HG02642 (cell line): ENCODE measurements around the gene NCBP2L.

Experiments used
- ATAC-seq: cut with Tn5 transposase; IDR thresholded peaks from one replicate; pipeline ENCODE4 v1.9.1; 2021; ENCODE audit warnings: mild to moderate bottlenecking; ENCODE audit not compliant: unreplicated experiment, poor library complexity

NCBP2L gene

DNA sequence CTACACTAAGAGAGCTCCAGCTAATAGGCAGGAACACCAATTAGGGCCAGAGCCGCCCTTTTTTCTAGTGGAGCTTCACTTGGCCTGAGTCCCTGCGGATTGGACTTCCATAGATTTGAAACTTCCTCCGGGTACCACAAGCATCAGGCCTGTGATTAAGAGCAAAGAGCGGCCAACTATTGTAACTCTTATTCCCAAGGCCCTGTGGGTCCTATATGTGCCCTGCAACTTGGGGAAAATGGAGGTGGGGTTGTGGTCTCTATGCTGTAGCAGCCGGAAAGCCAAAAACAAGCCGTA, at the start of gene NCBP2L:
Gene NCBP2L, plus strand, starts transcription at position 198 of the 297 bp plus-strand sequence. CDS start 16,488 bp downstream, outside the sequence.
- ATAC-seq, result no peak

DNA sequence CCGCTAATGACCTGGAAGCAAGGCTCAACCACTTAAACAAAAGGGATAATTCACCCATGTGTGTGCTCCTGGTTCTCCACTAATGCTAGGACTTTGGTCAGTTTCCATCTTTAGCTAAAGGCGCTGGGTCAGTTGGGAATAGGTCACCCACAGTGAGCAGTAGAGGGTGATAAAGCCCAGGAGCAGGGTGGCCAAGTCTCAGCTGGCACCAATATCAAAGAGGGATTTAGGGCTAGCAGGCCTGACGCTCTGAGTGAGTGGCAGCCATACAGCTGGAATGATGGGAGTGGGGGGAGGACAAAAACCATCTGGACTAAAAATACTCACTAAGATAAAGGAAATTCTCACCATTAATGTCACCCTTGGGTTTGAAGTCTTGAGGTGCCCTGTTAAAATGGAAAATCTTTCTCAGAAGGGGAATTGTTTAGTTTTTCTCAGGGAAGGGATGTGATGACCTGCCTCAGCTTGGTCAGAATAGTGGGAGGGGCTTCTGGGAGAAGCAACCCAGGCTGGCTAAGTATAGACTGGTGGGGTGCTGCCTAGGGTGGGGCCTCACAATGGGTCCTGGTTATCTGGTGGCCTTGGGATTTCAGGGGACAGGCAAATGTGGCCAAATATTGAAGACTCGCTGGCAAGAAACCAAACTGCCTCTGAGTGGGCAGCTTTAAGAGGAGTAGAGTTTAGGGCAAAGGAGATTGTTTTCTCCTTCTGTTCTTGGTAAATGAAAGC, 49.0 kb upstream of the NCBP2L start:
- ATAC-seq, result no peak

DNA sequence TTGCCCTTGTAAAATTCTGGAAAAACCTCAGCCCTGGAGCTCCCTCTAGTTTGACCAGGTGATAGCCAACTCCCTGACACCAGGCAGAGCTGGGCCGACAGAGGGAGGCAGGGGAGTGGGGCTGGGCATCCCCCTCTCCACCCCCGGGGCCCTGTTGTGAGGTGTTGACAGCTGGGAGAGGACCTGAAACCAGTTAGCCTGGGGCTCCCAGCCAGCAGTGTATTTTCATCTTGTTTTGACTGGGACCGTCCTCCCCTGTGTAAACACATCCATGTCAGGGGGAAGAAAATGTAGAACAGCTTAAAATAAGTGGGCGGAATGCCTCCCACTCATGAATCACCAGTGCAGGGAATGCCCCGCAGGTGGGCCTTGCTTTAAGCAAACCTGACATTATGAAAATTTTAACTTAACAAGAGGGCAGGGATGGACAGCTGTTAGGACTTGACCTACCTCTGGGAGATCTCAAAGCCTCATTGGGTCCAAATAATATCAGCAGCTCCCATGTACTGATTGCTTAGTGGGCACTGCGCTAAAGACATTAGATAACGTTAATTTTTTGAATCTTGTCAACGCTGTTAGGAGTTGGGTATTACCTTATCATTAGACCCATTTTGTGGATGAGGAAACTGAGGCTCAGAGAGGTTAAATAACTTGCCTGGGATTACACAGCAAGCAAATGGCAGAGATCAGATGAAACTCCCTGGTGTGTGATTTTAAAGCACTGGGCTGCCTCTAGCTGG, 47.8 kb upstream of the NCBP2L start:
- ATAC-seq, result peak; percentile 92

DNA sequence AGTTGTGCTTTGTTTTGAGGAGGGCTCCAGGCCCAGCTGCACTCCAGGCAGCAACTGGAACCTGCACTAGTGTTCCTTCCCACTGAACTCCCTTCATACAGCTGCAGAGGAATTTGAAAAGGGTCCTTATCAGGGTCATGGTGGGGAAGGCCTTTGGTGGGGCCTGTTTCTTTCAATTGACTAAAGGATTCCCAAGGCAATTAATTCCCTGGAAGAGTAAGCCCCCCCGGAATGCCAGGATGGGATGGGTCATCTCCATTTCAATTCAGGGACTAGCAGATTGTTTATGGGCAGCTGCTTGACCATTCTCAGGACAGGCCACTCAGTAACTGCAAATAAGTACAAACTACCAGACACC, 47.3 kb upstream of the NCBP2L start:
- ATAC-seq, result no peak

DNA sequence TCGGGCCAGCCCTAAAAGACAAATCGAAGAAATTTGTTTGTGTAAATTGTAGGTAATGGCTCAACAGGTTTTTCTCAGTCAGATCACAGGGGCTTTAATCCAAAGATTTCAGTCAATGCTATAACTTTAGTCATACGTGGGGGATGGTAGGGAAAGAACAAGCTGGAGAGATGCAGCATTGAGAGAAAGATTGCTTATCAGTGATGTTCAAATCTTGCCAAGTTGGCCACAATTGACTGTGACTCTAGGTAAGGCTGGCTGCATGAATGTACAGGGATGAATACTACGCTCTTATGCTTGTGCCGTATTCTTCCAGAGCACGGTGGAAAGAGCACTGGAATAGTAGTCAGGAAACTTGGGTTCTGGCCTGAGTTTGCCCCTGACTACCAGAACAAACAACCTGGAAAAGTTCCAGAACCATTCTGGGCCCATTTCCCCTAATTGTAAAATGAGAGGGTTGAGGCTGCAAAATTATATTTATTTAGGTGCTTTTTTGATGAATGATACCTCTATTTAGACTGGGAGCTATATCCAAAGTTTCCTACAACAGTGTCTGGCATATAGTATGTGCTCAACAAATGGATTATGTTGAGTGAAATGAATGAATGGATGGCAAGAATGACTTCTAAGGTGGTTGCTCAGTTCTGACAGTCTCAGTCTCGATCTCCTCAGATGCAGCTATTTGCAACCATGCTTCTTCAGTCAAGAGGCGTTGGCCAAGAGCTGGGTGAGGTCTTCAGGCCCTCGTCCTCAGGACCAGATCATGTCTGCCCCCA, 46.4 kb upstream of the NCBP2L start:
- no peak for ATAC-seq

DNA sequence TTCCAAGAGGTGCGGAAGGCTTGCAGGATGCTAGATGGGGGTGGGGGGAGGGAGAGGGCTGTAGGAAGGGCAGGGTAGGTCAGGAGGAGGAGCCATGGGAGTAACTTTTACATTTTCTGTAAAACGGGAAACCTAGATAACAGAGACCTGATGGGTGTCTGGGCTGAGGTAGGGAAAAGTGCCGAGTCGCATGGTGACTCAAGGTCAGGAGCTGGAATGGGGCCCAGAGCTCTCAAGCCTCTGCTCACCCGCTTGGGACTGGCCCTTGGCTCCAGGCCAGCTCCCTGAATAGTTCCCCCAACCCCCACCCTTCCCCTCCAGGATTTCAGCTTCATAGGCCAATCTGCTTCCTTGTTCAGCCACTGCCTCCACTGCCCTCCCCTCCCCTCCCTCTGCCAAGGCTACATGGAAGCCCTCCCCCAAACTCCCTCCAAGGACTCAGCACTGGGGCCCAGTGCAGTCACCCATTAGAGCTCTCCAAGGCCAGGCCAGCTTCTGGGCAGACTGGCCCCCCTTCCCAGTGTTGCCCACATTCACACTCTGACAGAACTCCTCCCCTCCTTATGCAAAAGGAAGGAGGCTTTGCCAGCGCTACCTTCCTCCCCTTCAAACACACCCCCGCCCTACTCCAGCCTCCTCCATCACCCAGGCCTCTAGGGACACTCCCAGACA, 45.6 kb upstream of the NCBP2L start:
- no peak for ATAC-seq

DNA sequence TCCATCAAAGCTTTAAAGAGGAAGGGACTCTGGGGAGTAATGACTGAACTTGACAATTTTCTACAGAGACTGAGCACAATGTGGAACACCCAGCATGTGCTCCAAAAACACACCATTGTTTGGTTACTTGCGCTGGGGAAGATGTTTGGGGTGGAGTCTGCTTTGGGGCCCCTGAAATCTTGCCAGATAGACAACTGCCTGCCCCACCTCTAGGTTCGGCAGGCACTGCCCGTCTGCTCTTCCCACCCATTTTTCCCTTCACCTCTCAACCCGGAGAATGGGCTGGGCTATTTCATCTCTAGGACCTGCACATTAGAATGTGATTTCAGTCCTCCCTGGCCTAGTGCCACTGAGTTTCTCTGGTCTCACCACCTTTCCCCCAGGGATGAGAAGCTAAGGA, 43.8 kb upstream of the NCBP2L start:
- no peak for ATAC-seq

DNA sequence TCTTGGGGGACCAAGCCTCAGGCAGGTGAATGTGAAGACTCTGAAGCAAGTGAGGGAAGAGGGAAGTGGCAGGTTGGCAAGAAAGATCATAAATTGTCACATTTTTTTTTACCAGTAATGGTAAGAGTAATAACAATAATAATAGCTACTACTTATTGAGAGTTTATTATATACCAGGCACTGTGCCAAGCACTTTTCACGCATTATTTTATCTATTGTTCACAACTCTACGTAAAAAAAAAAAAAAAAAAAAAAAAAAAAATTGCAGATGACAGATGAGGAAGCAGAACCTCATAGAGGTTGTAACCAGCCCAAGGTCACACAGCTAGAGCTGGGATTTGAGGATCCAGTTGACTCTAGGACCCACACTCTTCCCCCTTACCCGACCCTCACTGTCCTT, 42.9 kb upstream of the NCBP2L start:
- ATAC-seq, result no peak

DNA sequence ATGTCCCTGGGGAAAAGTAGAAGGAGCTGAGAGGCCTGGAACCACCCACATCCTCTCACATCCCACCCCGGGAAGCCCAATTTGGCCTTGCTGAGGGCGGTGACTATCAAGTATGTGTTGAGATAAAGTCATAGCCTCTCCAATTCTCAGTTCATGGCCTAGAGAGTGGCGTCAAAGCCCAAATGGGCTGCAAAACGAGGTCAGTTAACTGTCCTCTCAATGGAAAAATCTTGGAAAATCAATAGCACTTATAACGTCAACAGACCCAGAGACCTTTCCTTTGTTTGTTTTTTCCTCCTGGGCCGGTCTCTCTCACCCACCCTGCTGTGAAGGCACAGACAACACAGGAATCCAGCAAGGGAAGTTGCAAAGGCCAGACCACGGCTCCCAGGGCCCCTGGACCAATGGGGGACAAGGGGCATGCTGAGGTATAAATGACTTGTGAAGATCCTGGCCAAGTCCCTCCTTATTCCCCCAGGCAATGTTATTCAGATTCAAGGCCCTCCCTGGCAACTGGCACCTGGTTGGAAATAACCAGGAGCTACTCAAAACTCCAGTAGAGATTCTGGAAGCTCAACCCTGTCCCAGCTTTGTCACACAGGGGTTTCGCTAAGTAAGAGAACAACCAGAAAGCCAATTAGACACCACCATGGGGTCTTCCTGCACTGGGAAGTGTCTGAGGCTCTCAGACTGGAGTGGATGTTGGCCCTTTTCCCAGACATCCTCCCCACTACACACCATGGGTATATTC, 40.6 kb upstream of the NCBP2L start:
- ATAC-seq, result no peak

DNA sequence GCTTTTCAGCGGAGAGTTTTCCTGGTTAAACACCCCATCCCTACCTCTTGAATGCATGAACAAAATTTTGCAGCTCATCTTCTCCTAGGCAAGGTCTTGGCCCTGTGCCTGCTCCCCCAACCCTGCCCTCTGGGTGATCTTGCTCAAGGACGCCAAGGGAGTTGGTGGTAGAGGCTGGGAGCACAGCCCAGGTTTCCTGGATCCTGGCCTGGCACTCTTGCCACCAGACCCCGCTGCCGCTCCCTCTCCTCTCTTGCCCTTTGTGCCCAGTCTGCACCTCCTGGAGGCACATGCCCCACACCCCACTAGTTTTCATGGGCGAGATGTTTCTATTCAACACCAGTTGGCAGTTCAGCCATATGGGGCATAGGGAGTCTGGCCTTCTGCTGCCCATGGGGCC, 39.3 kb upstream of the NCBP2L start:
- ATAC-seq, result no peak

DNA sequence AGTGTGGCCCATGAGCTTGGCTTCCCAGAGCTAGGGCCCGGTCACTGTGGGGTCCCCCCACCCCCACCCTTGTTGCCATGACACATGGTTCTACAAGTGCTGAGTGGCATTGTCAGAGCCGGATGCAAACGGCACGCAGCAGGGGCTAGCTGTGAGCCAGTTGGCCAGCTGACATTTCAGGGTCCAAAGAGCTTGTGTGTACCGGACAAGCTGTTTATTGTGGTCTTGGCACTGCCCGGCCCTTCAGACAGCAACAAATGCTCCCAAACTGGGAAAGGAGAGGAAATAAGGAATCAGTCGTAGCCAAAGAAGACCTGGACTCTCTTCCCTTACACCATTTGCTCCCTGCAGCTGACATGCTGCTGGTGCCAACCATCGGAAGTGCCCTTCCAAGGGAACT, 38.8 kb upstream of the NCBP2L start:
- ATAC-seq, result no peak

DNA sequence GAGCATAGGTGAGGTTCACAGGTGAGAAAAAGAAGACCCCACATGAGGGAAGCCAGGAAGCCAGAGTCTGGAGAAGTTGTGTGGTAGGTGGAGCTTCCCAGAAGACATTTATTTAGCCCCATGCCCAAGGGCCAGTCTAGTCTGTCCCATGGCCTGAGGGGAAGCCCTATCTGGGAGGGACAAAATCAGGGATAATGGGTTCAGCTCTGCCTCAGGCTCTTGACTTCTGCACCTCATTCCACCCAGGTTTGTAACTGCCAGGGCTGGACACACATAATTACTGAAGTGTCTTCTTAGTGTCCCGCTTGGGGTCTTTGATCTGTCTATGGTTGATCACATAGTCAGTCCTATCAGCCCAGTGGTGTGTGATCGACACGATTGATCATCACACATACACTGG, 38.0 kb upstream of the NCBP2L start:
- ATAC-seq, result no peak

DNA sequence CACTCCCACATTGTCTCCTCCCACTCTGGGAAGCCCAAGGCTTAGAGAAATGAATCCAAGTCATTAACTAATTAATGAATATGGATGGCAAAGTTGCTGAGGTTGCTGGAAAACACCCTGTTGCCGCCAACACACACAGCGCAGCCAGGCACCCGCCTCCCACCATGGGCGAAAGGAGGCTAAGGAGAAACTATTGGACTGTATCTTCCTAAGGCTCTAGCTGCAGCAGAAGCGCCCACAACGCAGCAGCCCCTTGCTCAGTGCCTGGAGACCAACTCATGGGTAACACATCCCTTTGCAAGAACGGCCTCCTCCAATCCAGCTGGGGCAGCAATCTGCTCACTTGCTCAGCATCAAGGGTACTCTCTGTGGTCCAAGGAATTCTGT, 36.1 kb upstream of the NCBP2L start:
- peak; percentile 21 for ATAC-seq

DNA sequence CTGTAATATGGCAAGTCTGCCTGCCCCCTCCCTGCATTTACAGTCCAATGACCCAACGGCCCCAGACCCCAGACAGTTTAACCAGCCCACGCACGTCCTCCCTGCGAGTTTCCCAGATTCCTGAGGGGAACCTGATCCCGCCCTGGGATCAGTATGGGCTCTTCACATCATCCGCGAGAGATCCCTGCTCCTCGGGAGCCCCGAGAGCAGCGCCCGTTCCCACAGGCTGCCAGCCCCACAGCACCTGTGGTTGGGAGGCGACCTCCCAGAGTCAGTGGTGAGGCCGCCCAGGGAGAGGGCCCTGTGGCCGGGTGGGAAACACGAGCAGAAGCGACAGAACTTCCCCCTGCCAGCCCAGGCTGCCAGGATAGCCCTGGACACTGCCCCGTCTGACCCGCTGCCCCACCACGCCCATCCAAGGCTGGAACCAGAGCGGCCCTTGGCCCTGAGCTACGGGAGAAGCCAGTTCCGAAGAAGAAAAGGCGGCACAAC, 34.8 kb upstream of the NCBP2L start:
- ATAC-seq, result no peak

DNA sequence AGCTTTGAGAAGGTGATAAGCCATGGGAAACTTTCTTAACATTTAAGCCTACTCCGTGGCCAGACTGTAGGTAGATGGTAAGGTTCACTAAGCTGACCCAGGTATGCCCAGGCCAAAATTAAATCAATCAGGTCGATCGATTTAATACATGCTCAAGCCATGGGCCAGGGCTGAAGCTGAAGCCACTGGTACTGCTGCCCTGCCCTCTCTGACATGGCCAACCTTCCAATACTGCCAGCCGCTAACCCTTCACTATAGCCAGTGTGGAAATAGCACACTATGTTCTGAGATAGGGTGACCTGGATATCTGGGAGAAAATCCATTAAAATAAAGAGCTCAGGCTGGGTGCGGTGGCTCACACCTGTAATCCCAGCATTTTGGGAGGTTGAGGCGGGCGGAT, 33.5 kb upstream of the NCBP2L start:
- ATAC-seq, result no peak

DNA sequence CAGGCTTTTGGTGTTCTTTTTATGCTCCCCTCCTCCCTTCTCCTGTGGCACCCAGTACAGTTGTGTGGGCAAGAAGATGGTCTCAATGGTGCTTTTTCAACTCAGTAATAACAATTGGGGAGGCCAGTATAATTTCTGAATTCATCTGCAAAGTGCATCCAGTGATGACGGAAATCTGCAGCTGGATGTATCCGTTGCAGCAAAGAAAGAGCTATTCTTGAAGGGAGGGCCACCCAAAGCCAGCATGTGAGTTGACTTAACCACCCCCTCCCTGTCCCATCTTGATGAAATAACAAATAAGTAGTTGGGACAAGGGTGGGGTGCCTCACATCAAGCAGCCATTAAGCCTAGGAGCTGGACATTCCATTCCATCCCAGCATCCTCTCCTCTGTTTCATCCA, 32.7 kb upstream of the NCBP2L start:
- ATAC-seq, result no peak

DNA sequence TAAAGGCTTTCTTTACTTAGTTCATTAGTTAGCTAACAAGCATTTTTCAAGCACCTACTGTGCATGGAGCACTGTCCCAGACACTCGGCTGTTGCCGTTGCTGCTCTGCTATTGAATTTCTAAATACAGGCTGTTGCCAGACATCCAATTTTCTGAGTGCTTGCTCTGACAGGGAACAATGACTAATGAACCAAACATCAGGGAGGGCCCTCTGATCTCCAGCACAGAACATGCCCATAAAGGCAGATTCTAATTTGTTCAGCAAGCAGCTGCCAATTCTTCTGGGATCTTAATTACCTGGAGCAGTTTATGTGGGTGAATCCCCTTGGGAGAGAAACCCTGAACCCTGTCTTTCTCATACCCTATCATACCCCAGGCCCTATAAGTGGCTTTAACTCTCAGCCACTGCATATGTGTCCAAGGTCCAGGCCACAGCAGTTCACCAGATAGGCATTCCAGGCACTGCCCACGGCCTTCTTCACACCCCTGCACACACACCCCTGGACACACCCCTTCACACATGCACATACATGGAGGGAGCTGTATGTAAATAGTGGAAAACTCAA, 29.9 kb upstream of the NCBP2L start:
- no peak for ATAC-seq

DNA sequence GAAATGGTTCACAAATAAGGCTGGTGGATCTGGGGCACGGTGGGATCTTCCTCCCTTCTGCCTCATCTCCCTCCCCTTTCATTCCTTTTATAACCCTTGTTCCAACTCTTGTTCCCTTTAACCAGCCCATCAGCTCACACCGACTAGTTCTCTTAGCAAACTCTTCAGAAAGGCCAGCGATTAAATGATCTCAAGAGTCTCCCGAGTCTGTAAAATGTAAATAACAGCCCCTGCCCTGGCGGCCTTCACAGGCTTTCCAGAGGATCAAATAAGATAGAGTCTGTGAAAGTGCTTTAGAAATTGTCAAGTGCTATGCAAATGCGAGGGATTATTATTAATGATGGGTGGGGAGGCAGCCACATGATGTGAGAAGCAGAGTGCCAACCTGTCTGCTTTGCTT, 29.0 kb upstream of the NCBP2L start:
- ATAC-seq, result no peak

DNA sequence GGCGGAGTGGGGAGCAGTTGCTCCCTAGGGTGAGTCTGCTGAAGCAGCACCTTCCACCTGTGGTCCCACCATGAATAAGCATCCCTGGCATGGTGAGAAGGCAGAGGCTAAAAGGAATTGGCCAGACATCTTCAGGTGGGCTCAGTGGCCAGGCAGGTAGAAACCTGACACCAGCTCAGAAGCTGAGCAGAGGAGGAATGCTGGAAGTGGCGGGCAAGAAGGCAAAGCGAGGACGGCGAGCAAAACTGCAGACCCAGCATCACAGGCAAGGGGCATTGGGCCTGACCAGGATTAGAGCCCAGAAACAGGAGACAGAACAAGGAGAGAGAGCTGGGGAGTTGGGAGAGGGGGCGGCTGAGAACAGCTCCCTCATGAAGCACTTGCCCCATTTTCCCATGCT, 27.3 kb upstream of the NCBP2L start:
- ATAC-seq, result no peak
